Stimulated activated CD4-positive, alpha-beta T cell treated with anti-CD3 and anti-CD28 coated beads, TNF-alpha, amount 100 ng/mL, for 1 hour (primary cell): Measurements from ENCODE around the gene LSM4.
"Not testable (repeated sequence)": the region's sequence is repeated elsewhere in the genome, so short reads cannot be mapped to it uniquely, and the experiment has no call there.

Experiments
- DNase-seq, 3 donors: peaks; one replicate each; pipeline ENCODE4 v3.0.0-alpha.2; 2020; ENCODE audit warnings: low read depth in 3 of 3, low spot score in 1 of 3

LSM4 gene

GRCh38 chr19:18322759-18323460, at the start of gene LSM4:
Gene LSM4 (minus strand): TSS chr19:18323076. CDS start chr19:18323020, 56 bp downstream.
- DNase-seq: peak; percentile 98 to 99 (median 98)

GRCh38 chr19:18368504-18369222, 45.8 kb upstream of the LSM4 start:
- DNase-seq: no peak

DNA sequence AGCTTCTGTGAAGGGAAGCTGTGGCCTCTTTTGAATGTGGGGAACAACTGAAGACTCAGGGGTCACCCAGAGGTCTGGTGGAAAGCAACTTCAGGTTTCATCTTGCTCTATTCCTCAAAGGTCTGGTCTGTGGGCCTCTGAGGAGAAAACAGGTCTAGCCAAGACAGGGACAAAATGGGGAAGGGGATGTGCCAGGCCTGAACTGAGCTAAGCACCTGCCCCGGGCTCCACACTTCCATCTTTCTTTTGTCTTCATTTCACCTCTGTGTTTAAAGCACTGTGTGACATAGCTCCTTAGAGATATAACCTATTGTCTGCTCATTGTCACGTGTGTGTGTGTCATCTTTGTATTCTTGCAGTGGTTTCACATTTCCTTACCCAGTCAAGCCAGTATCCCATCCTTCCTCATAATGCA, 43.2 kb upstream of the LSM4 start:
- DNase-seq: no peak

GRCh38 chr19:18364826-18365528, 42.1 kb upstream of the LSM4 start:
- DNase-seq: no peak

DNA sequence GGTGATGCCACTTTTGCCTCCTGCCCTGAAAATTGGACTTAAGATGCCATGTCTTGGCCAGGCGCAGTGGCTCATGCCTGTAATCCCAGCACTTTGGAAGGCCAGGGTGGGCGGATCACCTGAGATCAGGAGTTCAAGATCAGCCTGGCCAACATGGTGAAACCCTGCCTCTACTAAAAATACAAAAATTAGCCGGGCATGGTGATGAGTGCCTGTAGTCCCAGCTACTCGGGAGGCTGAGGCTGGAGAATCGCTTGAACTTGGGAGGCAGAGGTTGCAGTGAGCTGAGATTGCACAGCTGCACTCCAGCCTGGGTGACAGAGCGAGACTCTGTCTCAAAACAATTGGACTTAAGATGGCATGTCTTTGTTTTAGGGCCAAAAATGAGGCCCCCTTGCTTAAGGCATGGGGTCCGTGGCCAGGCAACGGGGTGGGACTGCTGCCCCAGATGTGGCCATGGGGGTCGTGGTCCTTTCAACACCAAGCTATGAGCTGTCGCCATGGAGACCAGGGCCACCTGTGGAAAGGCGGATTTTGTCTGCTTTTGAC, 41.5 kb upstream of the LSM4 start:
- DNase-seq: not testable (repeated sequence)

- no peak for DNase-seq
These were observed 40.9 kb upstream of the LSM4 start for GRCh38 chr19:18363787-18364186.

DNA sequence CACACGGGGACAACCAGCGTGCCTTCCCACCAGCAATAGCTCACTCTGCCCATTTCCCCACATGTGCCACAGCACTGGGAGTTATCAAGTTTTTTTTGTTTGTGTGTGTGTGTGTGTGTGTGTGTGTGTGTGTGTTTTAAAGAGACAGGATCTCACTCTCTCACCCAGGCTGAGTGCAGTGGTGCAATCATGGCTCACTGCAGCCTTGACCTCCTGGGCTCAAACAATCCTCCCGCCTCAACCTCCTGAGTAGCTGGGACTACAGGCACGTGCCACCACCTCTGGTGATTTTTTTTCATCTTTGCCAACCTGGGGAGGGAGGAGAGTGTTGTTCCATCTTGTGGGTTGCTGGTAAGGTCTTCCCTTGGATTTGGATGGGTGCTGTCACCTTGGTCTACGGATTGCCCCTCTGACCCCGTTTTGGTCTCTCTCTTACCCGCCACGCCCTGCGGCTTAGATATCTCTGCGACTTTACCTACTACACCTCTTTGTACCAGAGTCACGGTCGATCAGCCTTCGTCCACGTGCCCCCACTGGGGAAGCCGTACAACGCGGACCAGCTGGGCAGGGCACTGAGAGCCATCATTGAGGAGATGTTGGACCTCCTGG, 40.2 kb upstream of the LSM4 start:
- no peak for DNase-seq

DNA sequence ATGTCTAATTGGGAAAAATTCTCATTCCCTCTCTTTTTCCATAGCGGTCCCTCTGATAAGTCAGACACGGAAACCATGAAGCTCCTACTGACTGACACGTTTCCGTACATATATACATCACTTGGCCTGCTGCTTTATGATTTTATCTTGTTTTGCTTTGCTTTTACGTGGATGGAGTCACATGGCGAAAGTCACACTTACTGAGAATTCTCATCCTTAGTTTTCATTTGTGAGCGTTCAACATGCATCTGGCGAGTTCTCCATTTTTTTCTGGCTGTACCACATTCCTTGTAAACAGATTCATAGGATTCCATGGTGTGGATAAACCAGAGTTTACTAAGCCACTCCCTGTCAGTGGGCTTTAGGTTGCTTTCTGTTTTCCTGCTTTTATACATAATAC, 38.8 kb upstream of the LSM4 start:
- DNase-seq: no peak

- no peak for DNase-seq
These were observed 34.2 kb upstream of the LSM4 start for GRCh38 chr19:18357041-18357440.

- DNase-seq: not testable (repeated sequence)
These were observed 31.9 kb upstream of the LSM4 start for GRCh38 chr19:18354743-18355142.

DNA sequence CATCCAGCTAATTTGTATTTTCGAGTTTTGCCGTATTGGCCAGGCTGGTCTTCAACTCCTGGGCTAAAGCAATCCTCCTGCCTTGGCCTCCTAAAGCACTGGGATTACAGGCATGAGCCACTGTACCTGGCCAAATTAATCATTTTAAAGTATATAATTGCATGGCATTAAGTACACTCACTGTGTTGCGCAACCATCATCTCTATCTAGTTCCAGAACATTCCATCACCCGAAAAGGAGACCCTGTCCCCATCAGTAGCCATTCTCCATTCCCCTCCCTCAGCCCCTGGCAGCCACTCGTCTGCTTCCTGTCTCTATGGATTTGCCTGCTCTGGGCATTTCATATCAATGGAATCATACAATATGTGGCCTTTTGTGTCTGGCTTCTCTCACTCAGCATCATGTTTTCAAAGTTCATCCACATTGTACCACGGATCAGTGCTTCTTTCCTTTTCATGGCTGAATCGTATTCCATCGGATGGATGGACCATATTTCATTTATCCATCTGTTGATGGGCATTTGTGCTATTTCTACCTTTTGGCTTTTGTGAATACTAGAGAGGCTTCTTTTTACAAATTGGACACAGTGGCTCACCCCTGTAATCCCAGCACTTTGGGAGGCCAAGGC, 30.6 kb upstream of the LSM4 start:
- DNase-seq: no peak

DNA sequence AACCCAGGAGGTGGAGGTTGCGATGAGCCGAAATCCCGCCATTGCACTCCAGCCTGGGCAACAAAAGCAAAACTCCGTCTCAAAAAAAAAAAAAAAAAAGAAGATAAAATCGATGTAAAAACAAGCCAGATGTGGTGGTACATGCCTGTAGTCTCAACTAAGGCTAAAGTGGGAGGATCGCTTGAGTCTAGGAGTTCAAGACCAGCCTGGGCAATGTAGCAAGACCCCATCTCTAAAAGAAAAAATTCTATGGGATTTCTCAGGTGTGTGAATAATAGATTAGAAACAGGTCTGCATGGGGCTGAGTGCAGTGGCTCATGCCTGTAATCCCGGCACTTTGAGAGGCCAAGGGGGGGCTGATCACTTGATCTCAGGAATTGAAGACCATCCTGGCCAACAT, 28.7 kb upstream of the LSM4 start:
- DNase-seq: no peak

- DNase-seq: no peak
These were observed 27.6 kb upstream of the LSM4 start for GRCh38 chr19:18350490-18350889.

DNA sequence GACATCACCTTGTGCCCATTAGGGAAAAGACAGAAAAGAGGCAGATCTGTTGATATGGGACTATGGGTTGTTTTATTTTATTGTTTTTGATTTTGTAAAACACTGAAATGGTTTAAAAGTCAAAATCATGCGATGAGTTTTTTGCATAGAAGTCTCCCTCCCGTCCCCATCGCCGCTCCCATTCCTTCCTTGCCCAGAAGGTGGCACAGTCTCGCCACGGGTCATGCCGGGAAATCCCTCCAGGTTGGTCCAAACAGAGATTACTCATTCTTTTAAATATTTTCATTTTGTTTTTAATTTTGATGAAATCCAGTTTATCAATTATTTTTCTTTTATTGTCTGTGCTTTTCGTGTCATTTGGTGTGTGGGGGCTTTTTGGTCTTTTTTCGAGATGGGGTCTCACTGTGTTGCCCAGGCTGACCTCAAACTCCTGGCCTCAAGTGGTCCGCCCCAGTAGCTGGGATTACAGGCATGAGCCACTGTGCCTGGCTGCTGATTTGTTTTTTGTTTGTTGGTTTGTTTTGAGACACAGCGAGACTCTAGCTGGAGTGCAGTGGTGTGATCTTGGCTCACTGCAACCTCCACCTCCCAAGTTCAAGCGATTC, 26.8 kb upstream of the LSM4 start:
- no peak for DNase-seq

DNA sequence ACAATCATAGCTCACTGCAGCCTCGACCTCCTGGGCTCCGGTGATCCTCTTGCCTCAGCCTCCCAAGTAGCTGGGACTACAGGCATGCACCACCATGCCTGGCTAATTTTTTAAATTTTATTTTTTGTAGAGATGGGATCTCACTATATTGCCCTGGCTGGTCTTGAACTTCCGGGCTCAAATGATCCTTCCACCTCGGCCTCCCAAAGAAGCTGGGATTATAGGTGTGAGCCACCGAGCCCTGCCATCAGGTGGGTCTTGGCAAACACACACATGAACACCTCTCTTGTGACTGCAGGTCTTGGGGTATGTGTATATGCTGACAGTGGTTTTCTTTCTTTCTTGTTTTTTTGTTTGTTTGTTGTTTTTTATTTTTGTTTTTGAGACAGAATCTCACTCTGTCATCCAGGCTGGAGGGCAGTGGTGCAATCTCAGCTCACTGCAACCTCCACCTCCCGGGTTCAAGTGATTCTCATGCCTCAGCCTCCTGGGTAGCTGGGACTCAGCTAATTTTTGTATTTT, 26.0 kb upstream of the LSM4 start:
- not testable (repeated sequence) for DNase-seq

DNA sequence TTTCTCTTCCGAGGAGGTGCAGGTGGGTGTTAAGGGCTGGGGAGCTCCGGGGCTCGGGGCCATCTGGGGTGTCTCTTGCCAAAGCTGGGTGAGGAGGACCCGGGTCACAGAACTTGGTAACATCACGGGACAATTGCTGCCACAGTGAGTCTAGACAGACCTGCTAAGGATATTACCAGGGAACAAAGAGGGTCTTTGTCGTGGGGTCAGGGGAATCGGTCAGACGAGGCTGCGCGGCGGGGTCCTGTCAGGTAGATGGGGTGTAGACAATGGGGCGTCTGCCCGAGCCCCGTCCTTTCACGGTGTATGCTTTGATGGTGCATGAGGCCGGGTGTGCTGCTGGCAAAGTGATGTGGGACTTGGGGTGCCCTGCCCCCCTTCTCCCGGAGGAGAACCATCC, 25.3 kb upstream of the LSM4 start:
- no peak for DNase-seq

- DNase-seq: no peak
These were observed 23.2 kb upstream of the LSM4 start for GRCh38 chr19:18346091-18346490.

DNA sequence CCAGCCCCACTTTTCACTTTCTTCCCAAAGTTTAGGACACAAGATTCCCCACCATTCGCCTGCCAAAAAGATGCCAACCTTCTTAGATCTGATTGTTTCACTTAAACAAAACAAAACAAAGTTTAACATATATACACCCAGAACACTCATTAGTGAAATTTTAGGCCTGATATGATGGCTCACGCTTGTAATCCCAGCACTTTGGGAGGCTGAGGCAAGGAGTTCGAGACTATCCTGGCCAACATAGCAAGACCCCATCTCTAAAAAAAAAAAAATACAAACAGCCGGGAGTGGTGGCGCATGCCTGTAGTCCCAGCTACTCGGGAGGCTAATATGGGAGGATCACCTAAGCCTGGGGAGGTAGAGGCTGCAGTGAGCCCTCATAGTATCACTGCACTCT, 22.4 kb upstream of the LSM4 start:
- DNase-seq: no peak

GRCh38 chr19:18344582-18344950, 21.7 kb upstream of the LSM4 start:
- no peak for DNase-seq

- DNase-seq: no peak
These were observed 19.3 kb upstream of the LSM4 start for GRCh38 chr19:18342090-18342632.
